CD4-positive, alpha-beta T cell treated with Interleukin-6 at 100 ng/mL for 8 hours (primary cell): ENCODE measurements around the gene ATXN1.

Experiments used
- DNase-seq: peaks from one replicate; pipeline ENCODE4 v3.0.0-alpha.2; 2020; ENCODE audit warnings: mixed read lengths, low spot score

Gene ATXN1

DNA sequence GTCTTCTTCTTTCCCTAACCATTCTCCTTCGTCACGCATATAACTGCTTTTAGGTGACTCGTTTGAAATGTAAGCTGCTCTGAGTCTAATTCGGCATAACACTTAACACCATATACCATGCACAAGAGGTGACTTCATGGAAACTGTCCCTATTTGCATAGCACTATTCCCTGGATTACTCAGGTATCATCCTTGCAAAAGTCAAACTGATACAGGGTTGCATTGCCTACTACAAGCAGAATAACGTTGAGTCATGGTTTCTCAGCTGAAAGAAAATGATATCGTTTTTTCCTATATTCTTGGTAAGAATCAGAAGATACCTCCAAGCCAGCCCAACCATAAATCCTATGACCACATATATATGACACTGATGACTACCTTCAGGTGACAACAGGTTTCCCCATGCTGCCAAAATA lies 227.5 kb downstream of the ATXN1 start:
- no peak for DNase-seq

DNA sequence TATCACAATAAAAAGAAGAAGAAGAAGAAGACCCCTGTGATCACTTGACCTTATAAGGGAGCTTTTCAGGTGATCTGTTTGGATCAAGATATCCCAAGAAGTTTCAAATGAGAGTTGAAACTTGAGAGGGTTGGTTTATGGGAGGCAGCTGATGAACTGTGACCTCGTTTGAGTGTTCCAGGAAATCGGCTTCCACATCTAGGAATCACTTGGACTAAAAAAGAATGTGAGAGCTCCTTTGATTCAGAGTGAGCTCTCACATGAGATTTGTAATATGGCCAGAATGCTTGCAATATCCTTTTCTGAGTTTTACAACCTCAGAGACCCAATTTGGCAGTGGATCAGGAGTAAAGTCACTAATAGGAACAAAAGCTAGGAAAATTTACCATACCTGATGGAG lies 228.1 kb downstream of the ATXN1 start:
- DNase-seq, result no peak

DNA sequence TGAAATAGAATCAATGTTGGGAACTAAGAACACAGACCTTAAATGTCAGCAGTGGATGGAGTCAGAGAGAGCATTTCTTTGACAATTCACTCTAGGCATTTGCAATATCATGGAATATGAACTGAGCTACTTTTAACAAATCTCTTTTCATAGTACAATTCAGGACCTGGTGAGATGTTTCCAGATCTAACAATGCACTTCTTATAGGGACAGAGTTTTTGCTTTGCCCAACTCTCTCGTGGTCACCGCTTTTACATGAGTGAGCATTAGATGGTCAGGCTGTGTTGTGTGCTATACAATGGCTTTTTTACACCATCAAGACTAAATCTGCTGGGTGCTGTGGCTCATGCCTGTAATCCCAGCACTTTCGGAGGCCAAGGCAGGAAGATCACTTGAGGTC lies 233.6 kb downstream of the ATXN1 start:
- no peak for DNase-seq

DNA sequence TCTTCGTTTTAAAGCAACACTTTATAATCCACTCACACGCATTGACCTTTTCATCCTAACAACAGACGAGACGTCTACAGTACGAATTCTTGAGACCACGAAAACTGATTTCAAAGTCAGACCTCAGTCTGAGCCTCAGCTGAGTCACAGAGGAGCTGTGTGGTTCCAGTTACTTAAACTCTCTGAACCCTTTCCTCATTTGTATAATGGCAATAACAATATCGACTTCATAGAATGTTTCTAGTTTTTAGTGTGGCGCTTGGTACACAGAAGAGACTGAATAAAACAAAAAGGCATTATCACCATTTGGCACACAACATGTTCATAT lies 236.9 kb downstream of the ATXN1 start:
- no peak for DNase-seq

DNA sequence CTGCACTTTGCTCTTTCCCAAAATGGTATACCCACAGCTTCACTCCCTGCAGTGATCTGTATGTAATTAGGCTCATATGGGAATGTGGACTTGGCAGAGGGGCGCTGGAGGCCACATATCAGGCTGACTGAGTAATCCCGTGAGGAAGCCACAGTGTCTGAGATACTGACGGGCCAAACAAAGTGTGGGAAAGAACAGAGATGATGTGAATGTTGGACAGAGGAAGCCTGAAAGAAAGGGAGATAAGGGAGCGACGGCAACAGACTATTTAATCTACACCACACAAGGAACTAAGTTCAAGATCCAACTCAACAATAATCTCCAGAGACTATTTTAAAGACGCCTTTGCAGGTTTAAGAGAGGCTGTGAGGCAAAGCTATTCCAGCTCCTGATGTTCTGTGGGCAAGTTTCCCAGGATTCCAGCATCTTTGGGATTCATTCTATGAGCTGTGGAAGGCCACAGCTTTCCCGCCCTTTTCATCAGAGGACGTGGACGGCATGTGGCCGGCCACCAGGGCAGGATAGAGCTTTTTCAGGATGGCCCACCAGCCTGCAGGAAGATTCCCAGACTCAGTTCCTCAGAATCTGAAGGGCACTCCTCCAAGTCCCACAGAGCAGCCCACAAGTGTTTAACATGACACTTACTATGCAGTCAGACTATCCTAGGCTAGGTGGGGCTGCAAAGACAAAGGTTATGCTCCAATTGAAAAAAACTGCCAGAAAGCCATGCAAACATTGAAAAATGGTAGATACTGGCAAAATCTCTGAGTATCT lies 237.5 kb downstream of the ATXN1 start:
- no peak for DNase-seq

DNA sequence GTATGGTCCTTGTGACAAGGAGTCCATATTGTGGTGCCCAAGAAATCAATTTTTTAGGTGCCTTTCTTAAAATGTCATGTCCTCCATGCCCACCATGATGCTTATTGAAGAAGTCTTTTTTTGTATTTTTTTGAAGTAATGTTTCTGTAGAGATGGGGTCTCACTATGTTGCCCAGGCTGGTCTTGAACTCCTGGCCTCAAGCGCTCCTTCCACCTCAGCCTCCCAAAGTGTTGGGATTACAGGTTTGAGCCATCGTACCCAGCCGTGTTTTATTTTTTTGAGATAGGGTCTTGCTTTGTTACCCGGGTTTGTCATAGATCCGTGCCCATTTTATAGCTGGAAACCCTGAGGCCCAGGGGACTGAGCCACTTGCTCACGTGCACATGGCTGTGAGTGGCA lies 238.3 kb downstream of the ATXN1 start:
- no peak for DNase-seq

DNA sequence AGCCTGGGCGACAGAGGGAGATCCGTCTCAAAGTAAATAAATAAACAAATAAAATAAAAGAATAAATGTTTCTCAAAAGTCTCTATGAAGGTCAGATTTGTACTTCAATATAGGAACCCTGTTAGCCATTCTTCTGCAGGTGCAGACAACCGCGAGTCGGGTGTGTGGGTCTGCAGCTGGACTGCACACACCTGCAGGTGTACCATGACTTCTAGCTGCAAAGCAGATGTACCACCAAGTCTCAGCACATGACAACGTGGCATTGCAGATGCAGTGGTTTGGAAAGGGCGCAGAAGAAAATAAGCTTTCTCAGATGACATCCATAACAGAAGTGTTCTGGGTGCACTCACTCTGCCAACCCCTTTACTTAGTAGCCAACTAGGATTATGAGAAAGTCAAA lies 239.7 kb downstream of the ATXN1 start:
- no peak for DNase-seq

DNA sequence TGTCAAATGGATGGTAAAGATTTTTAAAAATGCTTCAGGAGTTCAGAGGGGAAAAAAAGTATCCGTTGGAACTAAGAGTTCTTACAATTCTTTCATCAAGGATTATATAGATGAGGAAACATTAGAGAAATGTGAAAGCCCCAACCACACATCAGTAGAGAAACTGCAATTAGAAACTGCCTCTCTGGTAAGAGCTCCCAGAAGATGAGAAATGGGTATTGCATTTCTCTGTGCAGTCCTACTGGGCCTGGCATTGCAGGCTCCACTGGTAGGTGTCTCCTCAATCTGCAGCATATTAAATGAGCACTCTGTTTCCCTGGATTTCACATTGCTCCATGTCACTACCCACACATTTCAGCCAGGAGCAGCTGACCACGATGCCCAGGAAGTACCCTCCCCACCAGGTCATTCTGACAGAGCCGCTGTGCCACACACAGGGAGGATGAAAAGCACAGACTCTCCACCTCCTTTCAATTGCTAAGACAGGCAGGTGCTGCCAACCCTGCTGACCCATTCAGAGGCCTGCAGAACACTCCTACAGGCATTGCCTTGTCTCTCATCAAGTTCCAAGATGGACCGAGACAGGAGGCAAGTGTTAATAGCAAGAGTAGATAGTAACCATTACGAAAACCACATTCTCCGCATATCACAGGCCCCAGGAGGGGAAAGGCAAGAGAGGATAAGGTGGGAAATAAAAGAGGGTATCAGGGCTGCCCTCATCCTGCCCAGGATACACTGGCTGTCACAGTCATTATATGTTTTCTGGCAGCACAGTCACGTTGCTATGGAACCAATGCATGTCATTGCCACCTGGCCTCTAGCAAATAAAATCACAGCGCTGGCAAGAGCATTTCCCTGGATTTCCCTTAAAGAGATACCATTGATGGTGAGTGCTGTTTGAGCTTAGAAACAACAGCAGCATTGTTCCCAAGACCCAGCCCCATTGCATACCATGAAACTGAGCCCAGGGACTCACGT lies 241.7 kb downstream of the ATXN1 start:
- DNase-seq, result no peak

DNA sequence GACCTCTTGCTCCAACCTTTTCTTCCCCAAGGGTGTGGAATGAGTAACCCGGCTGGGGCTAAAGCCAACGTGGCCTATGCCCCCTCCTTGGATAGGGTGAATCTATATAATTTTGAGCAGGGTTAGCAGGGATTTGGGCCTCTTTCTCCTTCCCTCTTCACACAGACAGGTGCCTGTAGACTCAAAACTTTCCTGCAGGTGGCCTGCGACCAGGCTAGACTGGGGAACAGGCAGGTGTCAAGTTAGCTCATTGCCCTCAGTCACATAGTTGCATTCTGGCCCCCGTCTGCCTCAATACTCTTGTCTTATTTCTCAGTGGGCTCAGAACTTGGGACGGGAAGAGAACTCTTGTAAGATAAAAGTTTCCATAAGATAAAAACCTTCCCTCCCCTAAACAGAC lies 243.0 kb downstream of the ATXN1 start:
- no peak for DNase-seq

DNA sequence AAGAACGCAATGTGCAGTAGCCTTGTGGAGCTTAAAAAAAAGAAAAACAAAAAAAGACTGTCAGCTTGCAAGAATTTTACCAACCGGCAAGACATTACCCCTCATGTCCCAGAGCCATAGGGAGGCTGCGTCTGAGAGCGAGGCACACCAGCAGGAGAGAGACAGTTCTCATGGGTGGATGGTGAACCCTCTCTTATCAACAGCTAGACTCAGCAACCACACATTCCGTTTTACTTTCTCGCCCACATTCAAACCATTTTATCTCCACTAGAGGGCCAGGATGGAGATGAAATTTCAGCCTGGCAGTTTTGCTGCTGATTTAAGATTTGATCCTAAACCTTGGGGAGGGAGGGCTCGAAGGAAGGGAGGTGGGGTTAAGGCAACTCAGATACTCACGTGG lies 247.0 kb downstream of the ATXN1 start:
- DNase-seq, result peak; percentile 23

DNA sequence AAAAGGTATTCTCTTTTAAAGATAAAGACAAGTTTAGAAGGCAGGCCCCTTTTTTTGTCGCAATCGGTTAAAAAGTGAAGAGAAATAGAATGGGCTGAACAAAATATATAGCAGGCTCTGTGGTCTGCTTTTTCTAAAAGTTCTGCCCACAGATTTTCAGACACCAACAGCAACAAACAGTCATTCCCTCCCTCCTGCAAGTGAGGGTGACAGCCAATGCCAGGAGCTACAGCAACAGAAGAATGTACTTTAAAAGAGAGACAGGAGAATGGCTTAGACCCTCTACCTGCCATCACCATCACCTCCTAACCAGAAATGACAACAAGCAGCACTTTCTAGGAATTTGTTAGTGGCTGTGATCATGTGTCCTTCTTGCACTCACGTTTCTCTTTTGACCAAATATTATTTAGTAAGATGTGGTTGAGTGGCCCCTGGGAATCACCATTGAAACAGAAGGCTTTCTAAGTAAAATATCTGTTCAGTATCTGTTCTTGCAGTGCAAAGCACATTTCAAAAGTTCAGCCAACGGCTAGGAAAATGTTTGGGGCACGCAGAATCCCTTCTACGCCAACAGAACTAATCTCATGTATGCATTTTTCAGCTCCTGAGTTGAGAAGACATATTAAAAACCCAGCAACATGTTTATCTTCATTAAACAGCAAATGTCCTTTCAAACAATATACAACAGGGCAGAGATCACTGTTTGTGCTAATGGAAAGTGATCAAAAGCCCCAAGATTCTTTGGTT lies 248.5 kb downstream of the ATXN1 start:
- DNase-seq, result no peak

DNA sequence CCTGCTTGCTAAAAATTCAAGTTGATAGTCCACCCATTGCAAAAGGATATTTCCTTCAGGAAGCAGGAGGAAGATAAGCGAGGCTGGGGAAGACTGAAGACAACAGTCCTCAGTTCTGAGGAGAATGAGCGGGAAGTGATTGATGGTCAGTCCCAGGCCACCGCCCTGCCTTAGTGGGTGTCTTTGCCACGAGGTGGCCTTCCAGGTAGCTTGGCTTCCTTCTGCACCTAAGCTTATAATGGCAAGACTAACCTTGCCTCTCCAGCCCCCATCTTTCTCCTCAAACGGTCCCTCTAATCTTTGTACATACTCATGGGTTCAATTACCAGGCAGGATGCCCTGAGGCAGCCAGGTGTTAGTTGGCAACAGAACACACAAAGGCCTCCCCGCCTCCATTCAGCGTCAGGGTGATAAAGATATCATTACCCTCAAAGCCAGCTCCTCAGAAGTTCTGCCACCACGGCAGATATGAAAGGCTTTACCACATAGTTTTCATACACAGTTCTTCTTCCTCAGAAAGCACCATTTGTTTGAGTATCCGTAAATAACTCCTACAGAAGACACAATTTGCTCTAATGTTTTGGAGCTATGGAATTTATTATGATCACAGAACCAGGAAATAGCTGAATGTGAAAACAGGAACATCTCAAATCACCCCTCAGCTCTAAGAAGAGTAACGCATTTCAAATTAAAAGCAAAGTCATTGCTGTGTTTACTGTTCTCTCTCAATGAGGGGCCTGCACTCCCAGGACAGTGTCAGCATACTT lies 249.4 kb downstream of the ATXN1 start:
- no peak for DNase-seq

DNA sequence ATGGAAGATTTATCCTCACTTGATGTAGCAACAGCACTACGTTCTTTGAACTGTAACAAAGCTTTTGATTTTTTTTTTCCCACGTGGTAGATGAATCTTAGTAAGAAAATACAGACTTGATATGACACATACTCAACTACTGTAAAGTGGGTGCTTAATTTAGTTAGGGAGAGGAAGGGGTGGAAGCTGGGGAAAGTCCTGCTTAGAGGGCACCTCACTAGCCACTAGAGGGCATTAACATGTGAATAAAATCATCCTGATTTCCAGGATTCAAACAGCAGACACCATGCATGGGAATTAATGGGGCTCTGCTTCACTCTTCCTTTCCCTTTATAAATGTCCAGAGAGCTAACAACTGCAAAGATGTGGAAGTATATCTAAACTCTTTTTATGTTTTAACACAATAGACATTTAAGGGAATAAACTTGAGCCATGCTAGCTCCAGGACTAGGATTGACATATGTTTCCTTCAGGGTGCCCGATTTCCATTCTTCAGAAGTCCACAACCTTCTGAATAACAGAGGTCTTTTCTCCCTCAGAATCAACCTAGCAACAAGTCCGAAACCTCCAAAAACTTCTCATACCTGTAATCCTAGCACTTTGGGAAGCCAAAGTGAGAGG lies 250.1 kb downstream of the ATXN1 start:
- peak; percentile 14 for DNase-seq

DNA sequence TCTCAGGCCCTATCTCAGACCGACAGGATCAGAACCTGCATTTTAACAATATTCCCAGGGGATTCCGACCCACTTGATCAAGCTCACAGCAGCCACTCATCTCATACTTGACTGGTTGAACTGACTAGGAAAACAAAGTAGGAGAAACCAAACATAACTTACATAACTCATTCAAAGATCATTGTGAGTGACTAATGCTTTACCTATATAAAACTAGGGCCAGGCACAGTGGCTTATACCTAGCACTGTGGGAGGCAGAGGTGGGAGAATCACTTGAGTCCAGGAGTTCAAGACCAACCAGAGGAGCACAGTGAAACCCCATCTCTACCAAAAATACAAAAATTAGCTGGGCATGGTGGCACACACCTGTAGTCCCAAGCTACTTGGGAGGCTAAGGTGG lies 251.0 kb downstream of the ATXN1 start:
- no peak for DNase-seq

DNA sequence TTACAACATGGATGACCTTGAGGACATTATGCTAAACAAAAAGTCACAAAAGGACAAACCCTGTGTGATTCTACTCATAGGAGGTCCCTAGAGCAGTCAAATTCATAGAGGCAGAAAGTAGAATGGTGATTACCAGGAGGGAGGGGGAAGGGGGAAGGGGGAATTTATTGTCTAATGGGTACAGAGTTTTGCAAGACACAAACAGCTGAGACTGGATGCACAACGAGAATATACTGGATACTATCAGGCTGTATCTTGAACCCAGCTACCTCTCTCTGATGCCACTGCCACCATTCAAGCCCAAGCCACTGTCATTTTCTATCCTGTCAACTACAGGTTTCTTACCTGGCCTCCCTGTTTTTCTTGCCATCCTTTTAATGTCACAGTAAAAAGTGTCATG lies 252.3 kb downstream of the ATXN1 start:
- DNase-seq, result no peak

DNA sequence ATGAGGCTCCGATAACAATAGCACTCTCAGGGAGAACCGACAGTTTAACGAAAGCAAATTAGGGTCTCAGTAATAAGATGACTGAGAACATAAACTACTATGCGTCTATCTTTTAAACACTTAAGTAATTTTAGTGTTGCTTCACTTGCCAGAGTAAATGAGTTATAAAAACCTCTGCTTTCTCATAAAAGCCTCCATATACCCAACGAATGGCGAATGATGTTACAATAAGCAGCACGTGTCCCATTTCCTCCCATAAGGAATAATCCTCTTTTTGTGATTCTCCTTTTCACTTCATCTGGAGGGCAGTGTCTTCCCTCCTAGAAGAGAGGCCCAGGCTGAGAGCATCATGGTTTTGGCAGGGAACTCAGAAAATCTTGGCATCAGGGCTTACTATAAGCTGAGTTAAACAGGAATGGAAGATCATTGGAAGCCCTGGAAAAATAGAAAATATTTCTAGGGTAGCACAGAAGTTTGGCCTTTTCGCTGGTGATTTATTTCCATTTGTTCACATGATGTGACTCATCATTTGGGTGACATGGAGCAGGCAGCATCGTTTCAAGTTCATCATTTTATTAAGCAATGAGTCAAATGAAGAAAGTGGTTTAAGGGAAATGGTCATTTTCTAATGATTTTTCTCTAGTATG lies 255.4 kb downstream of the ATXN1 start:
- DNase-seq, result no peak

DNA sequence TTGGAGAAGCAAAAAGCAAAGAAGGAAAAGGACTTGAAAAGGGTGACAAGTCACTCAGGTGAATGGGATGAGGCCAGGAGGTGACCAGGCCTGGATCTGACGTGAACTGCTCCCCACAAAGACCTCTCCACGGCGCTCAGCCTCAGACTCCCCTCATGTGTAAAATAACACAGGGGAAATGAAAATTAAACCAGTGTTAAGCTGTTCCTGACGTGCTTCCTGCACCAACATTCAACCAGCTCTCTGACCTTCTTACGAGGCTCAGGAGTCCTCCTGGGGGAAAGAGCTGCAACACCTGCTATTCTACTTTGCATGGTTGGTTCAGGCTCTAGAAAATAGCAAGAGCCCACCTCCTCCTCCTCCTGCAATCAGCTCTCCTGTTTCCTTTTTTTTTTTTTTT lies 256.7 kb downstream of the ATXN1 start:
- DNase-seq, result no peak

DNA sequence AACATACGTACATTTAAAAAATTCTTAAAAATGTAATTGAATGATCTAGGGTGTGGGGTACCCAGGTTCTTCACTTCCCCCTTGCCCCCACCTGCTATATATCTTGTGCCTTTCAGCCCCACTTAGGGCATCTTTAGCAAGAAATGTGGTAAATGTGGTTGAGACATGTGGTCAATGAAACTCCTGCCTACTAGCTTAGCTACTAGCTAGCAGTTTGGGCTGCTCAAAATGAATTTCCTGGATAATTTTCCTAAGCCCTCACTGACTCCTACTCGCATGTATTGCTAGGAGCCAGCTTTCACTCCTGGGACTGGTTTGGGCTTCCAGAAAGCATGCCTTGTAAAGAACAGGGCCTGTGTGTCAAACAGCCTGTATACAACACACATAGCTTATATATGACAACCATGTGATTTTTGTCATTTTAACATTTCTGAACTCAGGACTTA lies 257.3 kb downstream of the ATXN1 start:
- no peak for DNase-seq

DNA sequence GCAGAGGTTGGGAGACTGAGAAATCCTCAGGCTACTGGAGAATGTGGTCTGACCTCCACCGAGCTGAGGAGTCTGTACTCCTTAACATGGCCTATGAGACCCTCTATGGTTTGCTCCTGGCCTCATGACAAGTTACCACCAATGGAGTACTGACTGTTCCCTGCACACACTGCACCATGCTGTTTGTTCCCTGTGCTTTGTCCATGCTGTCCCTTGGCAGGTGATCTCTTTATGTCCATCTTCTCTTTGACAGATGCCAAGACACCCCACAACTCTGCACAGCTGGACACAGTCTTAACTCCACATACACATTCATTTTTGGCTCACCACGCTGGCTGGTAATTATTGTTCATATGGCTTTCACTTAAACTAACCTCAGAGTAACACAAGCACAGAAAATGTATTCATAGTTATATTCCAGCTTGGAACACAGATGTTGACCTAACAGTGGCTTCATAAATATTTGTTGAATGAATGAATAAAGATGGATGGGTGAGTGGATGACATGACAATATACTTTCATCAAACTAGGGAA lies 258.0 kb downstream of the ATXN1 start:
- DNase-seq, result no peak

DNA sequence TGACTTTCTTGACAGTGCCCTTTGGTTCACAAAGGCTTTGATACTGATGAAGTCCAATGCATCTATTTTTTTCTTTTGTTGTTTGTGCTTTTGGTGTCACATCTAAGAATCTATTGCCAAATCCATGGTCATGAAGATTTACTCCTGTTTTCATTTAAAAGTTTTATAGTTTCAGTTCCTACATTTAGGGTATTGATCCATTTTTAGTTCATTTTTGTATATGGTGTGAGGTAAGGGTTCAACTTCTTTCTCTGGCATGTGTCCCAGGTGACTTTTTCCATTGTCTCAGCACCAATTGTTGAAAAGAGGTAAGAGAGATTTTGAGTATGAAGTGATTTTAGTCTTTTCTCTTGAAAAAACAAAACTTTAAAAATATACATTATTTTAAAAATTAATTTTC lies 262.3 kb downstream of the ATXN1 start:
- no peak for DNase-seq

DNA sequence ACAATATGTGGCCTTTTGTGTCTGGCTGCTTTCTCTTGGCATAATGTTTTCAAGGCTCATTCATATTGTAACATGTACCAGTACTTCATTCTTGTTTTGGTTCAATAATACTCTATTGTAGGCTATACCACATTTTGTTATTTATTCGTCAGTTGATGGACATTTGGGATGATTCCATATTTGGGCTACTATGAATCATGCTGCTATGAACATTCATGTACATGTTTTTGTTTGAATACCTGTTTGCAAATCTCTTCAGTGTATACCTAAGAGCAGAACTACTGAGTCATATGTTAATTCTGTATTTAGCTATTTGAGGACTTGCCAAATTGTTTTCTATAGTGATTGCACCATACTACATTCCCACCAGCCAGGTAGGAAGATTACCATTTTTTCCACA lies 263.0 kb downstream of the ATXN1 start:
- DNase-seq, result no peak
